ENCODE data around the gene LRRC4.
A peak's percentile ranks its signal among the peaks of the same experiment; 100 is the strongest.

The LRRC4 gene

GRCh38 chr7:128045158-128045557, 13.9 kb upstream of the LRRC4 start:
- no peaks in the 10 kb centered on the region for H3K9me2 ChIP-seq (replicated peaks; ENCODE audit: insufficient read depth, low read length)
- no peaks in the 10 kb centered on the region for H3K27me3 ChIP-seq (replicated peaks; ENCODE audit: insufficient read depth, low read length)
- H3K79me2 ChIP-seq (ENCODE audit: low read length), result peaks cover 81% of the 10 kb centered on the region
- DNase-seq, result no peak
- H2AFZ ChIP-seq (ENCODE audit: low read length), result no peak overlapping the region
- H3K4me3 ChIP-seq (ENCODE audit: low read length), result no peak overlapping the region
- no peaks in the 10 kb centered on the region for H3K9me3 ChIP-seq (replicated peaks; ENCODE audit: insufficient read depth, low read length)
- no peak overlapping the region for H3K9ac ChIP-seq (ENCODE audit: low read length)
- H3K4me1 ChIP-seq (ENCODE audit: low read length), result peaks cover 24% of the 10 kb centered on the region
- H4K20me1 ChIP-seq (ENCODE audit: insufficient read depth, low read length), result no peaks in the 10 kb centered on the region; the same call in 1 of the 2 replicates
- peaks cover 5% of the 10 kb centered on the region; the same call in 1 of the 2 replicates for H3F3A ChIP-seq (ENCODE audit: insufficient read depth, low read length)
- H3K36me3 ChIP-seq (replicated peaks; ENCODE audit: insufficient read depth, low read length), result no peaks in the 10 kb centered on the region
- no peak overlapping the region for H3K27ac ChIP-seq (ENCODE audit: low read length)
- no peak overlapping the region for H3K4me2 ChIP-seq (ENCODE audit: low read depth, low read length)
- TF ChIP-seq EZH2phosphoT487 (IDR thresholded peaks at IDR 0.05; ENCODE audit: low read length), result no peak
- TF ChIP-seq CTCF (IDR thresholded peaks at IDR 0.05; ENCODE audit: low read length), result no peak
- TF ChIP-seq EZH2 (optimal IDR thresholded peaks at IDR 0.05; ENCODE audit: low read depth, low read length), result no peak

GRCh38 chr7:128044064-128044463, 12.8 kb upstream of the LRRC4 start:
- H3F3A ChIP-seq (ENCODE audit: insufficient read depth, low read length), result peaks cover 5% of the 10 kb centered on the region; the same call in 1 of the 2 replicates
- H3K79me2 ChIP-seq (ENCODE audit: low read length), result peaks cover 81% of the 10 kb centered on the region
- H3K9me2 ChIP-seq (replicated peaks; ENCODE audit: insufficient read depth, low read length), result no peaks in the 10 kb centered on the region
- H4K20me1 ChIP-seq (ENCODE audit: insufficient read depth, low read length), result peaks cover 2% of the 10 kb centered on the region; the same call in 1 of the 2 replicates
- DNase-seq, result peak; percentile 37
- peak overlapping the region; percentile 19 for H3K4me2 ChIP-seq (ENCODE audit: low read depth, low read length)
- no peak overlapping the region for H3K4me3 ChIP-seq (ENCODE audit: low read length)
- no peak overlapping the region for H3K9ac ChIP-seq (ENCODE audit: low read length)
- H3K27me3 ChIP-seq (replicated peaks; ENCODE audit: insufficient read depth, low read length), result no peaks in the 10 kb centered on the region
- no peaks in the 10 kb centered on the region for H3K36me3 ChIP-seq (replicated peaks; ENCODE audit: insufficient read depth, low read length)
- TF ChIP-seq CTCF (IDR thresholded peaks at IDR 0.05; ENCODE audit: low read length) (no peak), EZH2phosphoT487 (IDR thresholded peaks at IDR 0.05; ENCODE audit: low read length) (no peak), EZH2 (optimal IDR thresholded peaks at IDR 0.05; ENCODE audit: low read depth, low read length) (no peak)
- H3K27ac ChIP-seq (ENCODE audit: low read length), result peak overlapping the region; percentile 5; the same call in 1 of the 2 replicates
- H2AFZ ChIP-seq (ENCODE audit: low read length), result no peak overlapping the region
- H3K4me1 ChIP-seq (ENCODE audit: low read length), result peaks cover 25% of the 10 kb centered on the region
- H3K9me3 ChIP-seq (replicated peaks; ENCODE audit: insufficient read depth, low read length), result no peaks in the 10 kb centered on the region

- TF ChIP-seq CTCF (IDR thresholded peaks at IDR 0.05; ENCODE audit: low read length), result no peak
- no peak for TF ChIP-seq EZH2 (optimal IDR thresholded peaks at IDR 0.05; ENCODE audit: low read depth, low read length)
- TF ChIP-seq EZH2phosphoT487 (IDR thresholded peaks at IDR 0.05; ENCODE audit: low read length), result no peak
- H3K9me3 ChIP-seq (replicated peaks; ENCODE audit: insufficient read depth, low read length), result no peaks in the 10 kb centered on the region
- peaks cover 46% of the 10 kb centered on the region for H3K4me1 ChIP-seq (ENCODE audit: low read length)
- peaks cover 17% of the 10 kb centered on the region for H3F3A ChIP-seq (ENCODE audit: insufficient read depth, low read length)
- no peak overlapping the region for H2AFZ ChIP-seq (ENCODE audit: low read length)
- H3K9ac ChIP-seq (ENCODE audit: low read length), result no peak overlapping the region
- no peak overlapping the region for H3K27ac ChIP-seq (ENCODE audit: low read length)
- no peaks in the 10 kb centered on the region for H3K36me3 ChIP-seq (replicated peaks; ENCODE audit: insufficient read depth, low read length)
- no peak for DNase-seq
- no peaks in the 10 kb centered on the region for H3K27me3 ChIP-seq (replicated peaks; ENCODE audit: insufficient read depth, low read length)
- no peak overlapping the region for H3K4me2 ChIP-seq (ENCODE audit: low read depth, low read length)
- H3K9me2 ChIP-seq (replicated peaks; ENCODE audit: insufficient read depth, low read length), result no peaks in the 10 kb centered on the region
- H3K4me3 ChIP-seq (ENCODE audit: low read length), result no peak overlapping the region
- H3K79me2 ChIP-seq (ENCODE audit: low read length), result peaks cover 82% of the 10 kb centered on the region
- peaks cover 10% of the 10 kb centered on the region; the same call in 1 of the 2 replicates for H4K20me1 ChIP-seq (ENCODE audit: insufficient read depth, low read length)
These were observed 10.8 kb upstream of the LRRC4 start for GRCh38 chr7:128042012-128042411.

Data from MM.1S (cell line).